Measurements from ENCODE around the gene IFI27. TPM values are rescaled to one million over a fixed set of nuclear protein-coding genes. Genes with fewer than 3 reads are reported as not detected.

IFI27 gene
- total and polyA plus RNA-seq, 2 experiments from 2014 or later = 1.8 to 6.7 TPM

DNA sequence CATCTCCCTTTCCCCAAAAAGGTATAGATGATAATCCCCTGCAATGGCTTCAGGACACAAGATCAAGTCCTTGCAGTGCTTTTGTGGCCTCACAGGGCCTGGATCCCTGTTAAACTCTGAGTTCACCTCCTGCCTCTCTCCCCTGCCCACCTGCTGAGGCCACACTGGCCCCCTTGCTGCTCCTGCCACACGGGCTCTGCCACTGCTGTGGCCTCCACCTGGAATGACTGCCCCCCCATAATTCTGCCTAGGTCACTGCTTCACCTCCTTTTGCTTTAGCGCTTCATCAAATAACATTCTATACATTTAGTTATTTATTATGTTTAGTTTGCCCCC, 653 bp upstream of the IFI27 start:
- Histone ChIP-seq H3K4me2 (no peak overlapping the region), H3K9me3 (ENCODE audit: low read depth) (no peaks in the 10 kb centered on the region), H3K36me3 (replicated peaks; ENCODE audit: insufficient read depth, low read depth) (no peaks in the 10 kb centered on the region), H3K4me3 (no peak overlapping the region), H3K27me3 (no peaks in the 10 kb centered on the region), H3K79me2 (no peaks in the 10 kb centered on the region), H3K9me2 (replicated peaks; ENCODE audit: insufficient read depth) (no peaks in the 10 kb centered on the region), H3K4me1 (ENCODE audit: insufficient read depth) (no peaks in the 10 kb centered on the region), H4K20me1 (ENCODE audit: insufficient read depth, poor library complexity, severe bottlenecking) (no peaks in the 10 kb centered on the region), H2AFZ (no peak overlapping the region), H3K27ac (no peak overlapping the region)
- WGBS (ENCODE audit: low lambda C conversion rate, missing lambda C conversion rate) = 90% methylated on average over 2 of the region's 2 CpGs
- no peak for TF ChIP-seq EZH2phosphoT487 (IDR thresholded peaks at IDR 0.05; ENCODE audit: low read depth, severe bottlenecking, unreplicated experiment)
- TF ChIP-seq, protein P1, sequence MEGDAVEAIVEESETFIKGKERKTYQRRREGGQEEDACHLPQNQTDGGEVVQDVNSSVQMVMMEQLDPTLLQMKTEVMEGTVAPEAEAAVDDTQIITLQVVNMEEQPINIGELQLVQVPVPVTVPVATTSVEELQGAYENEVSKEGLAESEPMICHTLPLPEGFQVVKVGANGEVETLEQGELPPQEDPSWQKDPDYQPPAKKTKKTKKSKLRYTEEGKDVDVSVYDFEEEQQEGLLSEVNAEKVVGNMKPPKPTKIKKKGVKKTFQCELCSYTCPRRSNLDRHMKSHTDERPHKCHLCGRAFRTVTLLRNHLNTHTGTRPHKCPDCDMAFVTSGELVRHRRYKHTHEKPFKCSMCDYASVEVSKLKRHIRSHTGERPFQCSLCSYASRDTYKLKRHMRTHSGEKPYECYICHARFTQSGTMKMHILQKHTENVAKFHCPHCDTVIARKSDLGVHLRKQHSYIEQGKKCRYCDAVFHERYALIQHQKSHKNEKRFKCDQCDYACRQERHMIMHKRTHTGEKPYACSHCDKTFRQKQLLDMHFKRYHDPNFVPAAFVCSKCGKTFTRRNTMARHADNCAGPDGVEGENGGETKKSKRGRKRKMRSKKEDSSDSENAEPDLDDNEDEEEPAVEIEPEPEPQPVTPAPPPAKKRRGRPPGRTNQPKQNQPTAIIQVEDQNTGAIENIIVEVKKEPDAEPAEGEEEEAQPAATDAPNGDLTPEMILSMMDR (IDR thresholded peaks at IDR 0.05; ENCODE audit: poor library complexity) = no peak
- no peak for TF ChIP-seq EZH2 (IDR thresholded peaks at IDR 0.05; ENCODE audit: borderline replicate concordance)
- DNase-seq (ENCODE audit: low spot score) = no peak

DNA sequence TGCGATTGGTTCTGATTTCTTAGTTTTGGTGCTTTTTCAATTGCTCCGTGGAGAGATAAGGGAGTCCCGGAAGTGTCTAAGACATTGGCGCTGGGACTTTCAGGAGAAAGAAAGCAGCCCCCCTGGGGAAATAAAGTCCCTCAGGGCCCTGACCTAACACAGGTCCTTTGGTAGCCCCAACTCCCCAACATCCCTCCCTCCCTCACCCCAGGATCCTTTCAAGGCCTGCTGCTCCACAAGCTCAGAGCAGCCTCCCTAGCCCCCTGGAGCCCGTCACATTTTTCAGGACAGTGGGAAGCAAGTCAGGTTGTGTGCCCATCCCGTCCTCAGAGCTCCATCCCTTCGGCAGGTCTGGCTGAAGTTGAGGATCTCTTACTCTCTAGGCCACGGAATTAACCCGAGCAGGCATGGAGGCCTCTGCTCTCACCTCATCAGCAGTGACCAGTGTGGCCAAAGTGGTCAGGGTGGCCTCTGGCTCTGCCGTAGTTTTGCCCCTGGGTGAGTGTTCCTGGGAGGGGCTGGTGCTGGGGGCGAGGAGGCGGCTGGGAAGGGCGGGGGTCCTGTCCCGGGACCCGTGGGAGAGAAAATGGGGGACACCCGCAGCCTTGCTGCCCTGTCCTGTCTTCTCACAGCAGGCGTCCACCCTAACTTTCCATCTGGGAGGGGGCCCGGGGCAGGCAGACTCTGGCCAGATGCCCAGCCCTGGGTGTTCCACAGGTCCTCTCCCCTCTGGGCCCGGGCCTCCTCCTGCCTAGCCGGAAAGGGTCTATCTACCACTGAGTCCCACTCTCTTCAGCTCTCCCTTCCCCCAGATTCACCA, 950 bp downstream of the IFI27 start:
- TF ChIP-seq EZH2 (IDR thresholded peaks at IDR 0.05; ENCODE audit: borderline replicate concordance) = no peak
- no peak for TF ChIP-seq EZH2phosphoT487 (IDR thresholded peaks at IDR 0.05; ENCODE audit: low read depth, severe bottlenecking, unreplicated experiment)
- TF ChIP-seq, protein P1 (IDR thresholded peaks at IDR 0.05; ENCODE audit: poor library complexity) = no peak
- Histone ChIP-seq H3K27ac (no peak overlapping the region), H3K9me3 (ENCODE audit: low read depth) (no peaks in the 10 kb centered on the region), H3K79me2 (no peaks in the 10 kb centered on the region), H3K36me3 (replicated peaks; ENCODE audit: insufficient read depth, low read depth) (no peaks in the 10 kb centered on the region), H4K20me1 (ENCODE audit: insufficient read depth, poor library complexity, severe bottlenecking) (no peaks in the 10 kb centered on the region), H3K4me3 (no peak overlapping the region), H3K4me1 (ENCODE audit: insufficient read depth) (no peaks in the 10 kb centered on the region), H2AFZ (no peak overlapping the region), H3K27me3 (no peaks in the 10 kb centered on the region), H3K4me2 (no peak overlapping the region), H3K9me2 (replicated peaks; ENCODE audit: insufficient read depth) (no peaks in the 10 kb centered on the region)
- no peak for DNase-seq (ENCODE audit: low spot score)
- 93% methylated on average over 16 of the region's 20 CpGs for WGBS (ENCODE audit: low lambda C conversion rate, missing lambda C conversion rate)

DNA sequence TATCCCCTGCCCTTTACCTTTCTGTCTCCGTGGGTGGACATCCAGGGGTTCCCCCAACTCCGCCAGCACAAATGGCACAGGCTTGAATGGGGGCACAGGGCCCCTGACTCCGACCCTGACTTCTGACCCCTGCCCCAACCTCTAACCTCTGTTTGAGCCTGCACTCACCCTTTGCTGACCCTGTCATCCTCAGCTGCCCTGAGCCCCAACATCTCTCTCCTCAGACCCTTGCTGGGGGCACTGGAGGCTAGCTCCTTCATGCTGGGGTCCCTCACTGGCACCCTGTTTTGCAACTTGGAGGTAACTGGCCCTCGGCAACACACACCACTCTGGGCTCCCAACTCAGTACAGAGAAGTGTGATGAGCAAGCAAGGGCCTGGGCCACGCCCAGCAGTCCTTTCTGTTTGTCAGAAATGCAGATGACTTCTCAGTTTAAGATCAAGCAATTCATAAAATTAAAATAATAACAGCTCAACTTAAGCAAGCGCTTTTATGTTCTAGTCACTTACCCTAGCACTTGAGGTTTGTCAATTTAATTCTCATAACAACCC, 2.1 kb downstream of the IFI27 start:
- H3K27ac ChIP-seq = no peak overlapping the region
- 91% methylated on average over 6 of the region's 6 CpGs for WGBS (ENCODE audit: low lambda C conversion rate, missing lambda C conversion rate)
- H2AFZ ChIP-seq = no peak overlapping the region
- no peaks in the 10 kb centered on the region for H4K20me1 ChIP-seq (ENCODE audit: insufficient read depth, poor library complexity, severe bottlenecking)
- no peaks in the 10 kb centered on the region for H3K4me1 ChIP-seq (ENCODE audit: insufficient read depth)
- no peak overlapping the region for H3K4me2 ChIP-seq
- H3K27me3 ChIP-seq = no peaks in the 10 kb centered on the region
- H3K79me2 ChIP-seq = no peaks in the 10 kb centered on the region
- no peaks in the 10 kb centered on the region for H3K36me3 ChIP-seq (replicated peaks; ENCODE audit: insufficient read depth, low read depth)
- H3K9me2 ChIP-seq (replicated peaks; ENCODE audit: insufficient read depth) = no peaks in the 10 kb centered on the region
- no peak overlapping the region for H3K4me3 ChIP-seq
- DNase-seq (ENCODE audit: low spot score) = no peak
- no peaks in the 10 kb centered on the region for H3K9me3 ChIP-seq (ENCODE audit: low read depth)
- TF ChIP-seq, protein P1 (IDR thresholded peaks at IDR 0.05; ENCODE audit: poor library complexity) = no peak
- TF ChIP-seq EZH2 (IDR thresholded peaks at IDR 0.05; ENCODE audit: borderline replicate concordance) (no peak), EZH2phosphoT487 (IDR thresholded peaks at IDR 0.05; ENCODE audit: low read depth, severe bottlenecking, unreplicated experiment) (no peak)

Measured in hepatocyte (in vitro differentiated cells).